Tibial nerve (tissue), 3 donors: ENCODE results near the gene DUT.

Experiments
- POLR2A ChIP-seq, 2 donors: fragments of 450-650 bp; IDR thresholded peaks; one replicate each; pipeline ENCODE4 v1.6.1; 2017; ENCODE audit warnings: antibody characterized with exemption in 2 of 2, mild to moderate bottlenecking in 2 of 2, moderate library complexity in 2 of 2
- TF ChIP-seq, protein P1 (sequence below), 5 experiments: fragments of 200-600 bp in 3 of 5; fragments of 450-650 bp in 2 of 5; sonication (generic) in 3 of 5; IDR thresholded peaks; one replicate each; pipeline ENCODE4 v1.5.1; 2016 to 2019; ENCODE audit warnings: antibody characterized with exemption in 5 of 5, mild to moderate bottlenecking in 3 of 5, moderate library complexity in 2 of 5

DNA sequence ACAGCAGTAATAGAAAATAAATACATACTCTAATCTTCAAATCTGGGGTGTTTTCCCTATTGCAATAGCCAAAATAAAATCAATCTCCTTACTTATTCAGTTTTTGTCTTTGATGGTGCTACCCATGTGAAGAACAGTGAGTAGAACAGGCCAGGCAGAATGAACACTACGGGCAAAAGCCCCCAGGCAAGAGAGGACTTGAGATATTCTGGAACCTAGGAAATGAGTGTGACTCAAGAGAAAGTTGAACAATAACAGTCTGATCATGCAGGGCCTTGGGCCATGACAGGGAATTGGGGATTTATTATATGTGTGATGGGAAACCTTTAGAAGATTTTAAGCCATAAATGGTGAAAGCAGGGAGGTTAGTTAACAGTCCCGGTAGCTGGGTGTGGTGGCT, 14.0 kb upstream of the DUT start:
- no peak for TF ChIP-seq POLR2A (IDR thresholded peaks at IDR 0.05)
- TF ChIP-seq, protein P1, sequence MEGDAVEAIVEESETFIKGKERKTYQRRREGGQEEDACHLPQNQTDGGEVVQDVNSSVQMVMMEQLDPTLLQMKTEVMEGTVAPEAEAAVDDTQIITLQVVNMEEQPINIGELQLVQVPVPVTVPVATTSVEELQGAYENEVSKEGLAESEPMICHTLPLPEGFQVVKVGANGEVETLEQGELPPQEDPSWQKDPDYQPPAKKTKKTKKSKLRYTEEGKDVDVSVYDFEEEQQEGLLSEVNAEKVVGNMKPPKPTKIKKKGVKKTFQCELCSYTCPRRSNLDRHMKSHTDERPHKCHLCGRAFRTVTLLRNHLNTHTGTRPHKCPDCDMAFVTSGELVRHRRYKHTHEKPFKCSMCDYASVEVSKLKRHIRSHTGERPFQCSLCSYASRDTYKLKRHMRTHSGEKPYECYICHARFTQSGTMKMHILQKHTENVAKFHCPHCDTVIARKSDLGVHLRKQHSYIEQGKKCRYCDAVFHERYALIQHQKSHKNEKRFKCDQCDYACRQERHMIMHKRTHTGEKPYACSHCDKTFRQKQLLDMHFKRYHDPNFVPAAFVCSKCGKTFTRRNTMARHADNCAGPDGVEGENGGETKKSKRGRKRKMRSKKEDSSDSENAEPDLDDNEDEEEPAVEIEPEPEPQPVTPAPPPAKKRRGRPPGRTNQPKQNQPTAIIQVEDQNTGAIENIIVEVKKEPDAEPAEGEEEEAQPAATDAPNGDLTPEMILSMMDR (IDR thresholded peaks at IDR 0.05), result no peak
